ENCODE data around the gene WDR62.

DNA sequence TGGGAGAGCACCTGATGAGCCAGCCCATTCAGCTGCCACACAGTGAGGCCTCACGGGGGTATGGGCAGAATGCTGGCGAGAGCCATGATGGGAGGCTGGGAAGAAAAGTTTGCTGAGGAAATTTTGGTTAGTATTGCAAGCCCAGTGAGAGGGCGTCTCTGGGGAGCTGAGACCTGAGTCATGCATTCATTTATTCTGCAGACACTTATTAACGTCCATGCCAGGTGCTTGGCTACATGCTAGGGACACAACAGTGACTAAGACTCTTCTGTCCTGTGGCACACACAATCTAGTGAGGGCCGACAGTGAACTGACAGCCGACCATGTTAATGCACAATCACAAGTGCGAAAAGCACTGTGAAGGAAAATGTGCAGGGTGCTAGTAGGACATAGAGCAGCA, 27.2 kb downstream of the WDR62 start:
- no peak for TF ChIP-seq CEBPB (IDR thresholded peaks at IDR 0.05; ENCODE audit: low read depth, low read length)
- no peak for TF ChIP-seq EP300 (IDR thresholded peaks at IDR 0.05; ENCODE audit: borderline replicate concordance in 1 of 2, low read depth in 2 of 2, low read length in 2 of 2)
- TF ChIP-seq, protein P1, sequence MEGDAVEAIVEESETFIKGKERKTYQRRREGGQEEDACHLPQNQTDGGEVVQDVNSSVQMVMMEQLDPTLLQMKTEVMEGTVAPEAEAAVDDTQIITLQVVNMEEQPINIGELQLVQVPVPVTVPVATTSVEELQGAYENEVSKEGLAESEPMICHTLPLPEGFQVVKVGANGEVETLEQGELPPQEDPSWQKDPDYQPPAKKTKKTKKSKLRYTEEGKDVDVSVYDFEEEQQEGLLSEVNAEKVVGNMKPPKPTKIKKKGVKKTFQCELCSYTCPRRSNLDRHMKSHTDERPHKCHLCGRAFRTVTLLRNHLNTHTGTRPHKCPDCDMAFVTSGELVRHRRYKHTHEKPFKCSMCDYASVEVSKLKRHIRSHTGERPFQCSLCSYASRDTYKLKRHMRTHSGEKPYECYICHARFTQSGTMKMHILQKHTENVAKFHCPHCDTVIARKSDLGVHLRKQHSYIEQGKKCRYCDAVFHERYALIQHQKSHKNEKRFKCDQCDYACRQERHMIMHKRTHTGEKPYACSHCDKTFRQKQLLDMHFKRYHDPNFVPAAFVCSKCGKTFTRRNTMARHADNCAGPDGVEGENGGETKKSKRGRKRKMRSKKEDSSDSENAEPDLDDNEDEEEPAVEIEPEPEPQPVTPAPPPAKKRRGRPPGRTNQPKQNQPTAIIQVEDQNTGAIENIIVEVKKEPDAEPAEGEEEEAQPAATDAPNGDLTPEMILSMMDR (IDR thresholded peaks at IDR 0.05; ENCODE audit: control extremely low read depth in 1 of 3, insufficient read depth in 1 of 3, low read depth in 1 of 3, low read length in 3 of 3) = no peak
- TF ChIP-seq RAD21 (IDR thresholded peaks at IDR 0.05 in 1 of 2, conservative IDR thresholded peaks at IDR 0.05 in 1 of 2; ENCODE audit: low read depth in 2 of 2, low read length in 2 of 2) = no peak
